Panc1 (cell line): Measurements from ENCODE around the gene OGDH. TPM values are rescaled to one million over a fixed set of nuclear protein-coding genes. Genes with fewer than 3 reads are reported as not detected.

Experiments
- ATAC-seq: fragments of 200-7000 bp; cut with Tn5 transposase; 2 replicates; pipeline ENCODE4 v1.9.1; 2020; ENCODE audit warnings: mild to moderate bottlenecking, moderate library complexity
- BruUV-seq: library from RNA; stranded (reverse); fragments of 400-500 nt; replicated peaks from 2 replicates; lab custom pipeline; 2021; lab: Mats Ljungman, UMichigan
- CTCF ChIA-PET: fragments of 300-600 bp; sonication (Branson Sonifier 250); formaldehyde crosslinking; loops from one replicate; lab custom pipeline; 2022; ENCODE audit warnings: antibody characterized with exemption; lab: Charles Lee
- POLR2A ChIA-PET: fragments of 300-600 bp; sonication (Branson Sonifier 250); formaldehyde crosslinking; loops from one replicate; lab custom pipeline; 2022; ENCODE audit warnings: antibody characterized with exemption; lab: Charles Lee
- DNase-seq: peaks from one replicate; pipeline ENCODE4 v3.0.0-alpha.2; 2010; ENCODE audit warnings: low read depth, low spot score
- H3K27ac ChIP-seq: 2 replicates; pipeline ENCODE4 v1.5.1; 2011; ENCODE audit warnings: mild to moderate bottlenecking, low read length, inconsistent platforms
- H3K27me3 ChIP-seq: fragments of 200-500 bp; sonication (Bioruptor generic); 2 replicates; pipeline ENCODE4 v1.6.0; 2014; ENCODE audit warnings: low read length, inconsistent platforms; ENCODE audit not compliant: control insufficient read depth, insufficient read depth
- H3K36me3 ChIP-seq: fragments of 200-500 bp; sonication (Bioruptor generic); 2 replicates; pipeline ENCODE4 v1.5.1; 2014; ENCODE audit warnings: inconsistent platforms, mild to moderate bottlenecking, low read length, moderate library complexity; ENCODE audit not compliant: control insufficient read depth, insufficient read depth
- H3K4me1 ChIP-seq: 2 replicates; pipeline ENCODE4 v1.5.1; 2011; ENCODE audit warnings: inconsistent platforms, mild to moderate bottlenecking, low read length, moderate library complexity; ENCODE audit not compliant: control insufficient read depth, insufficient read depth
- H3K4me3 ChIP-seq, 2 experiments: 2 replicates each; pipeline ENCODE4 v1.5.1; 2011 to 2012; ENCODE audit warnings: low read depth in 2 of 2, low read length in 2 of 2, mild to moderate bottlenecking in 2 of 2, inconsistent platforms in 1 of 2, moderate library complexity in 1 of 2
- H3K9me3 ChIP-seq: fragments of 200-500 bp; sonication (Bioruptor generic); 2 replicates; pipeline ENCODE4 v1.5.1; 2014; ENCODE audit warnings: low read depth, mild to moderate bottlenecking, inconsistent platforms, low read length, moderate library complexity; ENCODE audit not compliant: control insufficient read depth, insufficient read depth
- CTCF ChIP-seq: fragments of 450-650 bp; IDR thresholded peaks from 2 replicates; pipeline ENCODE4 v1.5.1; 2017; ENCODE audit warnings: mild to moderate bottlenecking
- POLR2AphosphoS5 ChIP-seq: IDR thresholded peaks from 2 replicates; pipeline ENCODE4 v1.6.1; 2012; ENCODE audit warnings: mild to moderate bottlenecking, low read depth, low read length, moderate library complexity
- REST ChIP-seq, 2 experiments: IDR thresholded peaks; 2 replicates each; pipeline ENCODE4 v1.6.1; 2011 to 2012; ENCODE audit warnings: low read depth in 2 of 2, control low read depth in 1 of 2, low read length in 1 of 2, mild to moderate bottlenecking in 1 of 2, moderate library complexity in 1 of 2; ENCODE audit not compliant: insufficient read depth in 1 of 2
- SIN3A ChIP-seq: IDR thresholded peaks from 2 replicates; pipeline ENCODE4 v1.6.1; 2012; ENCODE audit warnings: low read depth, mild to moderate bottlenecking, low read length, moderate library complexity, borderline replicate concordance; ENCODE audit not compliant: insufficient read depth
- TCF7L2 ChIP-seq: IDR thresholded peaks from 2 replicates; pipeline ENCODE4 v1.6.1; 2011; ENCODE audit warnings: mild to moderate bottlenecking, low read depth, low read length, inconsistent platforms
- in situ Hi-C: cut with HindIII; loops from 2 replicates; pipeline ENCODE4 v1.10.0; 2016; ENCODE audit warnings: low sequenced_read_pairs, low pct_unique_long_range_greater_than_20kb
- intact Hi-C: fragments of 100-400 bp; cut with micrococcal nuclease; formaldehyde crosslinking; loops from one replicate; pipeline ENCODE4 v1.10.0; 2022; ENCODE audit not compliant: unreplicated experiment
- total RNA-seq: library from RNA; stranded (reverse); gene quantifications from one replicate; pipeline ENCODE4 v1.2.1, GENCODE V29; 2021; ENCODE audit not compliant: unreplicated experiment

The OGDH gene
- total RNA-seq, 1 experiment from 2014 or later: 166 TPM

DNA sequence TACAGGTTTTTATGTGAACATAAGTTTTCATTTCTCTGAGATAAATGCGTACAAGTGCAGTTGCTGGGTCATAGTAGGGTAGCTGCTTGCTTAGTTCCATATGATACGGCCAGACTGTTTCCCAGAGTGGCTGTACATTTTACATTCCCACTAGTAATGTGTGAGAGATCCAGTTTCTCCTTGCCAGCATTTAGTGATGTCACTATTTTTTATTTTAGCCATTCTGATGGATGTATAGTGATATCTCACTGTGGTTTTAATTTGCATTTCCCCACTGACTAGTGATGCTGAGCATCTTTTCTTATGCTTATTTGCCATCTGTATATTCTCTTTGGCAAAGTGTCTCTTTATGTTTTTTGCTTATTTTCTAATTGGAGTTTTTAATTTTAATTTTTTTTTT is 146.4 kb downstream of the OGDH start:
- POLR2A ChIA-PET: no interaction called here
- Histone ChIP-seq H3K36me3 (no peaks in the 10 kb centered on the region; the same call in 1 of the 2 replicates), H3K9me3 (no peaks in the 10 kb centered on the region), H3K4me1 (peaks cover 29% of the 10 kb centered on the region), H3K4me3 (no peak overlapping the region), H3K27ac (no peak overlapping the region), H3K27me3 (no peaks in the 10 kb centered on the region)
- BruUV-seq: no TSS peak
- DNase-seq (no peak), ATAC-seq (no peak)
- TF ChIP-seq CTCF: no peak
- no peak for TF ChIP-seq POLR2AphosphoS5
- no peak for TF ChIP-seq SIN3A
- TF ChIP-seq TCF7L2: no peak
- TF ChIP-seq REST (IDR thresholded peaks at IDR 0.05; ENCODE audit: insufficient read depth in 1 of 2, low read depth in 2 of 2, low read length in 1 of 2): no peak
- intact Hi-C loops: loop anchor here (5.0 kb wide), 1 partner anchor 166 kb away; no protein-coding TSS in a partner anchor
- CTCF ChIA-PET: no interaction called here
- in situ Hi-C loops: no loop called here

DNA sequence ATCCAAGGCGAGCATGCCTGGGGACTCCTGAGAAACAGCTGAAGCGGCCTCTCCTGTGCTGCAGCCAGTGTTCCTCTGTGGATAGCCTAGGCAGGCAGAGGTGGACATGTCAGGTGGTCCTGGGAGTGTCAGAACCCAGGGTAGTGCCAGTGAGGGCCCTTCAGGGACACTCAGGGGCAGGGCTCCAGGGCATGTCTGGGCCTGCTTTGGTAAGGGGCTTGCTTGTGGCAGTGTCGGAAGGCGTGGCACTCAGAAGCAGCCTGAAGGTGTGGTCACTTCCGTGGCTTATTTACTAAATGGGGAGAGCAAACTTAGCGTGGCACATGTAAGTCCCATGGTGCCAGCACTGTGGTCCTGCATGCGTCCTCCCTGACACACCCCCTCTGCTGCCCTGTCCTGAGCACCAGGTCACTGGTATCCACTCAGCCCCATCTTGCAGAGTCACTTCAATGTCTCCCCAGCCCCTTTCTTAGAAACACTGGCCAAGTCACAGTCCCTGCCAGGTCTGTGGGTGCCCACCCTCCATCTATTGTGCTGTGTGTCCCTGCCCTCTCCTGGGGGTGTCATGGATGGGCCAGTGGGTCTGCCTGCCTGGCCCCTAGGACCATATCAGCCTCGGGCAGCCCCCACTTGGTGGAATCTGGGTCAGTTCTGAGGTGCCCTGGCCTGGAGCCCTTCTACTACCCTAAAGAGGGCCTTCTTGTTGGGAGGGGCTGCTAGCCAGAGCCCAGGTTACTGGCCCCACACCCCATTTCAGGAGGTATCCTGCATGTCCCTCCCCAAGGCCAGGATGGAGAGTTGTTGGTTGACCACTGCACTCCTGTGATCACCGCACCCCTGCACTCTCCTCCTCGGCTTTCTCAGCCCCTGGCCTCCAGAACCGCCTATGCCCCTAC is 148.6 kb downstream of the OGDH start:
- no peak overlapping the region for H3K4me3 ChIP-seq
- ATAC-seq (peak; percentile 11; the same call in 1 of the 2 replicates), DNase-seq (no peak)
- H3K9me3 ChIP-seq: no peaks in the 10 kb centered on the region
- H3K27ac ChIP-seq: no peak overlapping the region
- H3K36me3 ChIP-seq: no peaks in the 10 kb centered on the region; the same call in 1 of the 2 replicates
- ChIA-PET POLR2A (no interaction called here), CTCF (no interaction called here)
- H3K27me3 ChIP-seq: no peaks in the 10 kb centered on the region
- peaks cover 19% of the 10 kb centered on the region for H3K4me1 ChIP-seq
- intact Hi-C loops: loop anchor here (5.0 kb wide), 1 partner anchor 168 kb away; no protein-coding TSS in a partner anchor
- in situ Hi-C loops: no loop called here
- no TSS peak for BruUV-seq
- TF ChIP-seq SIN3A (no peak), TCF7L2 (no peak), REST (IDR thresholded peaks at IDR 0.05; ENCODE audit: insufficient read depth in 1 of 2, low read depth in 2 of 2, low read length in 1 of 2) (no peak), CTCF (no peak), POLR2AphosphoS5 (no peak)
